ENCODE measurements around the gene REM2.

DNA sequence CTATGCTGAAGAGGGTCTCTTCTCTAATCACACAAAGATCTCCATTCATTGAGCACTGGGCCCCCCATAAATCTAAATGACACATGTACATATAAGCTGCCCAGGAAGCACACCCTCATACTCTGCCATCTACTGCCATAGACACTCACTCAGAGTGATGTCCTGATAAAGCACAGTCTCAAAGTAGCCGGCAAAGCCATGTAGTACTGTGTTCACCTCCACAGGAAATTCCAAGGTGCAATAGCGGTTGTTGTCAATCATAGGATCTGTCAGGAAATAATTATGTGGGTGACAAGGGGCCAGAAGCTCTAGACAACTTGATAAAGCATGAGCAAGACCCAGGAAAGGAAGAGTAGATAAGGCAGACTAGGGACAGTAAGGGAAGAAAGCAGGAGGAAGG is 39.3 kb downstream of the REM2 start:
- TF ChIP-seq, protein P1, sequence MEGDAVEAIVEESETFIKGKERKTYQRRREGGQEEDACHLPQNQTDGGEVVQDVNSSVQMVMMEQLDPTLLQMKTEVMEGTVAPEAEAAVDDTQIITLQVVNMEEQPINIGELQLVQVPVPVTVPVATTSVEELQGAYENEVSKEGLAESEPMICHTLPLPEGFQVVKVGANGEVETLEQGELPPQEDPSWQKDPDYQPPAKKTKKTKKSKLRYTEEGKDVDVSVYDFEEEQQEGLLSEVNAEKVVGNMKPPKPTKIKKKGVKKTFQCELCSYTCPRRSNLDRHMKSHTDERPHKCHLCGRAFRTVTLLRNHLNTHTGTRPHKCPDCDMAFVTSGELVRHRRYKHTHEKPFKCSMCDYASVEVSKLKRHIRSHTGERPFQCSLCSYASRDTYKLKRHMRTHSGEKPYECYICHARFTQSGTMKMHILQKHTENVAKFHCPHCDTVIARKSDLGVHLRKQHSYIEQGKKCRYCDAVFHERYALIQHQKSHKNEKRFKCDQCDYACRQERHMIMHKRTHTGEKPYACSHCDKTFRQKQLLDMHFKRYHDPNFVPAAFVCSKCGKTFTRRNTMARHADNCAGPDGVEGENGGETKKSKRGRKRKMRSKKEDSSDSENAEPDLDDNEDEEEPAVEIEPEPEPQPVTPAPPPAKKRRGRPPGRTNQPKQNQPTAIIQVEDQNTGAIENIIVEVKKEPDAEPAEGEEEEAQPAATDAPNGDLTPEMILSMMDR (IDR thresholded peaks at IDR 0.05; ENCODE audit: insufficient read depth, low read depth, low read length): no peak
- no peak for TF ChIP-seq EZH2 (IDR thresholded peaks at IDR 0.05; ENCODE audit: insufficient read depth, low read length)
